Fibroblast of skin of scalp (primary cell): Measurements from ENCODE around the gene ALDOC.

Source experiments
- DNase-seq: peaks from one replicate; pipeline ENCODE4 v3.0.0-alpha.2; 2013

Gene ALDOC

DNA sequence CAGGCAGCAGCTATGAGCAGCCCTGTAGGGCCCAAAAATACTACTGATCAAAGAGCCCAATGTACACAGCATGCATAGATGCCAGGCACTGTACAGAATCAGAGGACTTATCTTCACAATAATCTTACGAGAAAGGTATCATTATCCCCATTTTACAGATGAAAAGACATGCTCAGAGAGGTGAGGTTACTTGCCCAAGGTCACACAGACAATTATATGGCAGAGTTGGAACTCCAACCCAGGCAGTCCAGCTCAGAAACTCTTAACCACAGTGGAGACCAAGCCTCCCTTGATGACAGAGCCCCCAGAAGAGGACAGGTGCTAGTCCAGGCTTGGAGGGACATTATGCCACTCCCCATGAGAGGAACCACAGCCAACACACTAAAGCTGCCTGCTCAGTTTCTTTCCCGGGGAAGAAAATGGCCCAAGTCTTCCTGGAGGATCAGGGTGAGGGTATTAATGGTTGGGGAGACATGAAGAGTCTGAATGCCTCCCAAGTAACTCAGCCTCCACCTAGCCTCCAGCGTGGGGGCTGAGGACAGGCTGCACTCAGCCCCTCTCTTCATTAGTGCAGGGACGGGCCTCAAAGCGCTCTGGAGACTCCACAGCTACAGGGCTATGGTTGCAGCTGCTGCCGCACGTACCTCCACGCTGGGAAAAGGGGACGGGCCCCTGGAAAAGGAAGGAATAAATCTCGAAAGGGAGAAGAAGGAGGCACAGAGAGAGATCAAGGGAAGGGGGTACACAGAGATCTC lies 25.1 kb downstream of the ALDOC start:
- no peak for DNase-seq

- no peak for DNase-seq
Measured at GRCh38 chr17:28550858-28551257, 25.8 kb downstream of the ALDOC start.

- DNase-seq: no peak
Measured at GRCh38 chr17:28549236-28550132, 27.2 kb downstream of the ALDOC start.

GRCh38 chr17:28548417-28549130 lies 28.1 kb downstream of the ALDOC start:
- no peak for DNase-seq

DNA sequence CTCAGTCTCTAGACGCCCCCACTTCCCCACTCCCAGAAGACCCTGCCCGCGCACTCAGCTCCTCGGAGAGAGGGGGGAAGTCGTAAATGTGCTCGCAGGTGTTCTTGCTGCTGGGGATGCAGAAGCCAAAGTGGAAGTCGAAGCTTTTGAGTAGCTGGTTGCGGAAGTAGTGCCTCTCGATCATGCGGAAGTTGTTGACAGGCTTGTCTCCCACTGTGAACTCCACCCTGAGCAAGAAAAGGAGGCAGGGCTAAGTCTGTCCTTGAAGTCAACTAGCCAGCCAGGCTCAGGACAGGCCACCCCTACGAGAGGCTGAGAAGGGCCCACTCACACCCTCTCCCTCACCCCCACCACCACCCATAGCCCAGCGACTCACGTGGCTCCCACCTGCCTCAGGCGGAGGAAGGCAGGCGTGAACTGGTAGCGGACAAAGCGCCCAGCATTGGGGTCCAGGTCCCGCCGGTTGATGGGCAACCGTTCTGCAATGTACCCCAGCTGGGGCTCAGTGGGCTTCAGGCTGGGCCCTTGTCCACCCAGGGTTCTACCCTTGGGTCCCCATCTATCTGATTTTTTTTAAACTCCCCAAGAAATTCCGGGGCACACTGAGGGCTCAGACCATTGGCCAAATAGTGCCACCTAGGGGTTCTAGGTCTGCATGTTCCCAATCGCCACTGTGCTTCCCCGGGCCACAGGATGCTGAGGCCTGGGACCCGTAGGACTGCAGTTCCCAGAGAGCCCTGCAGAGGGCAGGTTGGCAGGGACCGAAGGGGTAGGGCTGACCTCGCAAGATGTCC lies 28.9 kb downstream of the ALDOC start:
- peak; percentile 72 for DNase-seq

DNA sequence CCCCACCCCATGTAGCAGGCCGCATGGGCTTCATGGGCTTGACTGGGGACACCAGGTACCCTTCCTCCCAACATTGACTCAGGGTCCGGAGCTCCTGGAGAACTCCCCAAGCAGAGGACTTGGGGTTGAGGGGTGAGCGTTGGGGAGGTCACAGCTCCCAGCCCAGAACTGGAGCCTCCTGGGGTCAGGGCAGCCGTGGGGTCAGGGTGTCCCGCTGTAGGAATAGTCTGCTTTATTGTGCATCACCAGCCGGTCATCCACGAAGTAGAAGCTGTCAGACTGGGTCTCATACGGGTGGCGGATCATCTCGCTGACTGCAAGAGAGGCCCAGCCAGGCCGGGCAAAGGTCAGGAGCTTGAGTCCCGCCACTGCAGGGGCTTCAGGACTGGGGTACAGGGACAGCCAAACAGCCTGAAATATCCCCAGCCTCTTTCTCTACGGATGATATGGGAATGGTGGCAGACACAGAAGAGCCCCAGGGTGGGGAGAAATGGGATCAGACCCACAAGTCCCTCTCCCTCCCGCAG lies 29.5 kb downstream of the ALDOC start:
- DNase-seq: no peak

DNA sequence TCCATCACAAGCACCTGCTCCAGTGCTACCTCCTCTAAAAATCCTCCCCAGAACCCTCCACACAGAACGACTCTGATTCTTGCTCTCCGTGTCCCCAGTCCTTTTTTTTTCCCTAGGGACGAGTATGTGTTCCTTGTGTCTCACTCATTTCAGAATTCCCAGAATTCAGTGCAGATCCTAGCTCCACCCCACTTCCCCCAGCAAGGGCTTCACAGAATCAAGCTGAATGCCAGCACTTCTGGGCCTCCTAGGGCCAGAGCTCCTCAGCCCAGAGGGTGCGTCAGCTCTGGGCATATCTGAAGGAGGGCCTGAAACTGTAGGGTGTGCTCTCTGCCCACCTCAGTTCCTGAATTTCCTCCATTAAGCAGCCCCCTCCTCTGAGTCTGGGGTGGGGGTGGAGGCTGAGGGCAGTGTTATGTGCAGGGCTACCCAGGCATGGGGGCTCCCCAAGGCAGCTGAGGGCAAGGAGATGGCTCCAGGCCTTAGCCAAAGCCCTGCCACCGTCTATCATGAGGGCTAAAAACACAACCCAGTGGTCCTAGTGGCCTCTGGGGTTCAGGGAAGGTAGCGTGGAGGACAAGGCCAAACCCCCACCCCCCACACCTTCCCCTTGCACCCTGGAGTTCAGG lies 30.8 kb downstream of the ALDOC start:
- DNase-seq: peak; percentile 22

GRCh38 chr17:28545141-28545503 lies 31.6 kb downstream of the ALDOC start:
- DNase-seq: no peak

GRCh38 chr17:28544402-28545140 lies 32.1 kb downstream of the ALDOC start:
- no peak for DNase-seq

GRCh38 chr17:28541439-28541838 lies 35.3 kb downstream of the ALDOC start:
- DNase-seq: no peak

DNA sequence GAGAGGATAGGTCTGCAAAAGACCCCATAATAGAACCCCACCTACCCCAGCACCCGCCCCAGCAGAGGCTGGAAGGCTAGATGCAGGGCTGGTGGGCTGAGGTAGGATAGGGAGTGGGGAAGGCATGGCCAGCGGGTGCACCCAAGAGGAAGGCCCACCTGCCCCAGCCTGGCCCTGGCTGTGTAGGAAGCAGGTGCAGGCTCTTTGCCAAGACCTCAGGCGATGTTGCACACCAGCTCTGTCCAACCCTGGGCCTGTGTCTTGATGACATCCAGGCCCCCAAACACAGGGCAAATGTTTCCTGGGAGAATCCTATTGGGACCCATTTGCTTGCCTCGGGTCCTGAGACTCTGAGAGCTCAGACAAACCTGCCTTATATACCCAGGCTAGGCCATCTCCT lies 36.5 kb downstream of the ALDOC start:
- DNase-seq: no peak

DNA sequence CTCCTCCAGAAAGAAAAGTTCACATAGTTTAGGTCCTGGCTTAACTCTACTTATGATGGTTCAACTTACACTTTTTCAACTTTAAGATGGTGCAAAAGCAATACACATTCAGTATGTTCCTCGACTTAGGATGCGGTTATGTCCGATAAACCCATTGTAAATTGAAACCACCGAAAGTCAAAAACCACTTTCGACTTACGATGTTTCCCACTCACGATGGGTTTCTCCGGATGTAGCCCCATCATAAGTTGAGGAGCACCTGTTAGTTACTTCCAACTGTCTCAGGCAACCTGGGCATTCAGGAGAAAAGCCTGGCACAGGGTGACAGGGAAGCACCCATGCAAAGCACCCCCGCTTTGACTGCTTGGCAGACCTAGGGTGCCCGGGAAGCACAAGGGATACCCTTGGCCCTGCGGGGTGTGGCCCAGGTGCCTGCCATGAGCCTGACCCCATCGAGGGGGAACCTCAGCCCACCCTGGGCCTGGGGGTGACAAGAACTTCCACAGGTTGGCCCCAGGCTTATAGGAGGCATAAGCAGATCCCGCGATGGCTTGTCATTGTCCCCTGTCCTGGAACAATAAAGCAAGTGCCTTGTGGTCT lies 38.3 kb downstream of the ALDOC start:
- no peak for DNase-seq

- DNase-seq: no peak
Measured at GRCh38 chr17:28537219-28537610, 39.5 kb downstream of the ALDOC start.

DNA sequence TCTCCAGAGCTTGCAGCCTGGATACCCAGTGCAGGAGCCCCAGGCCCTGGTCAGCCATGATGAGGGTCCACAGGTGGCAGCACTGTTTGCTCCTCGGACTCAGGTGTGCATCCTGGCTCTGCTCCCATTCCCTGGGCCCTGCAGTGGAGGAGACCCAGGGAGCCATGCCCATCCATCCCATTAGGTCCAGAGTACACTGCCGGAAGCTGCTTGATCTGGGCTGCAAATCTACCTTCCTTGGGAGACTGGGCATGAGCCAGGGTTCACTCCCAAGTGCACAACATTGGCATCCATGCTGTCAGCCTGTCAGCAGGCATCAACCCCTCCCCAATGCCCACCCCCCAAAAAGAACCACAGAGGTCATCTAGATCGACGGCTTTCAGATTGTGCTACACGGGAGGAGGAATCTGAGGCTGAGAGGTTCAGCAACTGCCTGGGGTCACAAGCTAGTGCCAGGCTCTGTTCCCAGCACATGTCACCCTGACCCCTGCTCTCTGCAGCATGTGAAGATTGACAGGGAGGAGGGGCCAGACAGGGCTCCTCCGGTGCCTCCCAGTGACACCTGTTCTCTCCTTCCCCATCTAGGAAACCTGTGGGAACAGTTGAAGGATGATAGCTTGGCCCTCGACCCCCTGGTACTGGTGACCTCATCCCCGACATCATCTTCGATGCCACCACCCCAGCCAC lies 40.0 kb downstream of the ALDOC start:
- DNase-seq: no peak

- DNase-seq: no peak
Measured at GRCh38 chr17:28534740-28535375, 41.8 kb downstream of the ALDOC start.

- DNase-seq: no peak
Measured at GRCh38 chr17:28533091-28533807, 43.4 kb downstream of the ALDOC start.

- no peak for DNase-seq
Measured at GRCh38 chr17:28532050-28532960, 44.4 kb downstream of the ALDOC start.

DNA sequence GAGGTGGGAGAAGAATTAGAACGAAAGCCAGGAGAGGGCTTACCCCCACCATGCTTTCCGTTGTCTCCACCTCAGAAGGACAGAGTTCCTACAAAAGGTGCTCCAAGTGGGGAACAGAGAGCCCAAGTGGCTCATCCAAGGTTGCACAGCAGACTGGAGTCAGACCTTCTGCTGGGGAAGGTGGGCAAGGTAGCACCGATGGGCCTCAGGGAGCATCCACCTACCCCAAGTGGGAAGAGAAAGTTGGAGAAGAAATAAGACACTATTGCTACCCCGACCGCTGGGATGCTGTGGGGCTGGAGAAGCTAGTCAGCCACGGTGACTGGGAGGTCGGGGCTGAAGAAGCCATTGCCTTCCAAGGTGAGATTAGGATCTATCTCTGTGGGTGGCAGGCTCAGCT lies 45.8 kb downstream of the ALDOC start:
- DNase-seq: no peak
